HG03439 (cell line): Measurements from ENCODE around the gene RPS8.
"Not testable (repeated sequence)": the region's sequence is repeated elsewhere in the genome, so short reads cannot be mapped to it uniquely, and the experiment has no call there.

Experiments
- ATAC-seq: cut with Tn5 transposase; IDR thresholded peaks from one replicate; pipeline ENCODE4 v1.9.1; 2021; ENCODE audit warnings: mild to moderate bottlenecking, moderate library complexity; ENCODE audit not compliant: unreplicated experiment

Gene RPS8

DNA sequence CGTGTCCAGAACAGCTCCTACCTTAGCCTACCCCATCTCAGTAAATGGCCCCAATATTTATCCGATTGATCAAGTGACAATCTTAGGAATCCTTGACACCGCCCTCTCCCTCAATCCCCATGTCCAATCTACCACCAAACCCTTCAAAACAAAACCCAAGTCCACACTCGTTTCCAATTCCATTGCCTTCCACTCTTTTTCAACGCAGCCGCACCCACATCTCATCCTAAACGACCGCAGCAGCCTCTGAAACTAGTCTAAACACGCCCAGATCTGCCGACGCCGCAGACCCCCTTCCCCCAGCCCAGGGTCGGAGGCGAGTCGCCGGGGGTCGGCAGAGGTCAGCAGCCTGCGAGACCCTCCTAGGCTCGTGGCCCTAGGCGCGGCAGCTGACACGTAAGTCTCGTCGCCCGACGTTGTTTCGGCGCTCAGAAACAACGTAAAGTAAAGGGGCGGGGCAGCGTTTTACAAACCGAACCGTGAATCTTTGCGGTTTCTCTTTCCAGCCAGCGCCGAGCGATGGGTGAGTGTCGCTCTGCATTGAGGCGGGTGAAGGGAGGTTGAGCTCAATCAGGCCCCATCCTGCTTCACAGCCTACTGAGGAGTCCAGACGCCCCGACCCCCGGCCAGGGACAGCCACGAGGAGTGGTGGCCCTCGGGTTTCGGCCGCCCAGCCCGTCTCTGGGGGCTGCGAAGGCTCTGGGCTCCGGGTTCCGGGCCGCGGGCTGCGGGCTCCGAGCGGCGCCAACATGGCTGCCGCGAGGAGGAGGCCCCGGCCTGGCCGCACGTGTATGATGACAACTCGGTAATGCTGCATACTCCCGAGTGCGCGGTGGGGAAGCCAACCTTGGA lies at the start of gene RPS8:
RPS8 (plus strand) TSS at position 463 of the 852 bp plus-strand sequence; CDS start at position 520, 57 bp downstream.
- ATAC-seq: peak; percentile 81

DNA sequence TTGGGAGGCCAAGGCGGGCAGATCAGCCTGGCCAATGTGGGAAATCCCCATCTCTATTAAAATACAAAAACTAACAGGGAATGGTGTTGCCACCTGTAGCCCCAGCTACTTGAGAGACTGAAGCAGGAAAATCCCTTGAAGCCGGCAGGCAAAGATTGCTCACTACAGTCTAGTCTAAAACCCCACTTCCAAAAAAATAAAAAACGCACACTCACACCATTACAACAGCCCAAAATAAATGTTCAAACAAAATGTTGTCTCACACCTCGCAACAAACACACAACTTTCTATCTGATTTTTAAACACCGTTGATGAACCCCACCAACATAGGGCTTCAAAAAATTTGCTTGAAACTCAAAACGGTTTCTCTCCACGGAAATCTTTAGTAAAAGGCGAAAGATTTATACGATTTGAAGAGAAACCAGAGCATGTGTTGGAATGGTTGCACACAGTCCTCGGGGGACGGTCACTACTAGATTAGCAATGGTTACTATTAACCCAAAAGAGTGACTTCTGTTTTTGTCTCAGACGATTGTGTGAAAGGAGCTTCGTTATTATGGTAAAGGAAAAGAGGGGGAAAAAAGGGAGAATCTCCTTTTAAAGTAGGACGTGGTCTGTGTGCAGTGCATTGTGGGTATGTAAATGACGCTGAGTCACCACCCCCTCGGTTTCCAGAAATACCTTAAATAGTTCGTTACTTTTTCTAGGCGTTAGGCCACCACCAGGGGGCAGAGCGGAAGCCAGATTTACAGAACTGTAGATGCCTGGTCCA lies 44.4 kb upstream of the RPS8 start, which contains the start of gene RNU5D-1:
RNU5D-1 (minus strand) TSS at position 430 of the 772 bp plus-strand sequence.
- ATAC-seq: peak; percentile 65

DNA sequence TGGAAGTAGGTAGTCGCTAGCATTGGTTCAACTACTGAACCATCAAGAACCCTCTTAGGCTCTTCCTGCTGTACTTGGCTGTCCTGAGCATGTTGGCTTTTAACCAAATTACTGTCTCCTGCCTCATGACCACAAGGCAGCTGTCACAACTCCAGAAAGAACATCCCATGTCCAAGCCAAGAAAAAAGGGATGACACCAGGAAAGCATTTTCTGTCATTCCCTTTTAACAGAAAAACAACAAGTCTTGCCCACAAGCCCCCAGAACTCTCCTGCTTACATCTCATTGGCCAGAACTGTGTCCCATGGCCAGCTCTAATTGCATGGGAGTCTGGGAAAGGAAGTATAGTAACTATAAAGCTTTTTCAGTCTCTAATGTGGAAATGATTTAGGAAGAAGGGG lies 42.0 kb upstream of the RPS8 start:
- no peak for ATAC-seq

DNA sequence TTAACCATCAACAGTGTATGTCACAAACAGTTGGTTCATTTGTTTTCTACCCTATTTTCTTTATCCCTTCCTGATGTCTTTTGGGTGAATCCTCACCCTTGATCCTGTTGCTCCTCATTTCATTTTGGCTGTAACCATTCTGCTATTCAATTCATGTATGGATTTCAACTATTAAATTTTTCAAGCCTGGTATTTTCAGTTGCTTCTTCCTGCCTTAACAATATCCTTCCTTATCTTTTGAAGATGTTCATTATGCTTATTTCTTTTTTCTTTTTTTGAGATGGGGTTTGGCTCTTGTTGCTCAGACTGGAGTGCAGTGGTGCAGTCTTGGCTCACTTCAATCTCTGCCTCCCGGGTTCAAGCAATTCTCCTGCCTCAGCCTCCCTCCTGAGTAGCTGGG lies 41.6 kb upstream of the RPS8 start:
- no peak for ATAC-seq

DNA sequence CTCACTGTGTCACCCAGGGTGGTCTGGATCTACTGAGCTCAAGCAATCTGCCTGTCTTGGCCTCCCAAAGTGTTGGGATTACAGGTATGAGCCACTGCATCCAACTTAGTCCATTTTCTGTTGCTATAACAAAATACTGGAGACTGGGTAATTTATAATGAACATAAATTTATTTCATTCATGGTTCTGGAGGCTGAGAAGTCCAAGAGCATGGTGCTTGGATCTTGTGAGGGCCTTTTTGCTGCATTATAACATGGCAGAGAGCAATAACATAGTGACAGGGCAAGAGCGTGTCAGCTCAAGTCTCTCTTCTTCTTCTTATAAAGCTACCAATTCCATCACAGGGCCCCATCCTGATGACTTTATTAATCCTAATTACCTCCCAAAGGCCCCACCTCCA lies 39.3 kb upstream of the RPS8 start:
- ATAC-seq: no peak

DNA sequence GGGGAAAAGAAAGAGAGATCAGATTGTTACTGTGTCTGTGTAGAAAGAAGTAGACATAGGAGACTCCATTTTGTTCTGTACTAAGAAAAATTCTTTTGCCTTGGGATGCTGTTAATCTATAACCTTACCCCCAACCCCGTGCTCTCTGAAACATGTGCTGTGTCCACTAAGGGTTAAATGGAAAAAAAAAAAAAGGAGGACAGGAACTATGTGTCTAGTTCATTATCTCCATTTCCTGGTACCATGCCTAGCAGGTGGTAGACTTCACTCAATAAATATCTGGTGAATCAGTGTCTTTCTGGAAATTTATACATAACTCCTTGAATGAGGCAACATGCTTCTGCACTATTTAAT lies 36.4 kb upstream of the RPS8 start:
- ATAC-seq: not testable (repeated sequence)

DNA sequence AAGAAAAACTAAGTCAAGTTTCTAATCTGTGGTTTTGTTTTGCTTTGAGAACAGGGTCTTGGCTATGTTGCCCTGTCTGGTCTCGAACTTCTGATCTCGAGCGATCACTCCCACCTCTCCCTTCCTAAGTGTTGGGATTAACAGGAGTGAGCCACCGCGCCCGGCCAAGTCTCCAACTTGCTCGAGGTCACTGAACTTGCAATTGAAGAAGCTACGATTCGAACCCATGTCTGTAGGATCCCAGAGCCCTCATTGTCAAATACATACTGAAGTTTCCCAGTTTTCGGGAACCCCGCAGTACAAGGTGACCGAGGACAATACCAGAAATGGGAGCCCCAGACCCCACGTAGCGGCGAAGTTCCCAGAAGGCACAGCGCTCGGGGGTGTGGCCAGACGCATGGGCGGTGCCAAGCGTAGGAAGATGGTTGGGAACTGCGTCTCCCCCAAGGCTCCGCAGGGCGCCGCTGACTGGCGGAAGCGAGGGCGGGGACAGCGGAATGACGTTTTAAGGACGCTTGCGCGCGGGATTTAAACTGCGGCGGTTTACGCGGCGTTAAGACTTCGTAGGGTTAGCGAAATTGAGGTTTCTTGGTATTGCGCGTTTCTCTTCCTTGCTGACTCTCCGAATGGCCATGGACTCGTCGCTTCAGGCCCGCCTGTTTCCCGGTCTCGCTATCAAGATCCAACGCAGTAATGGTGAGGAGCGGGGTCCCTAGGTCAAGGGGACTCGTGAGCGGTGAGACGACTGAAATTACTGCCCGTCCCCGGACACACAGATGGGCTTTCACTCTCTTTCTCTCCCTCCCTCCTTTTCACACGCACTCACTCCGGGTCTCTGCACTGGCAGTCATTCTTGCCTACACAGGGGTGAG lies 35.8 kb upstream of the RPS8 start, which contains the start of gene KIF2C:
KIF2C (plus strand) TSS at position 531 of the 872 bp plus-strand sequence; CDS start at position 627, 96 bp downstream.
- ATAC-seq: peak; percentile 94

DNA sequence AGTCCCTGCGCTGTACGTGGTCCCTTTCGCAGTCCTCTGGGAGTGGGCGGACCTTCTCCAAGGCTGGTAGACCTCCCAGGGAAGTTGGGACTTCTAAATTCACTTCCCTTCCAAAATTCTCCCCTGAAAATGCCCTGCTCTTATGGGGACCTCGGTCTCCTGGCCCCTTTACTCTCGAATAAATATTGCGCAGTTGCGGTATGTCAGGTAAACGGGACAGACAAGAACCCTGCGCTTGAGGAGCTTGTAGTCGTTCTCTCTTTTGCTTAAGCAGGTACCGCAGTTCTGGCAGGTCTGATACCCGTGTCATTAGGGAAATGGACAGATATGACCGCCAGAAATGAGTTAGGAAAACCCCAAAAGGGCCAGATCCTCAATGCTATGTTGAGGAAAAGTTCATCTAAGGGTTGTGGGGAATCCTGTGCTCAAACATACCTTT lies 35.1 kb upstream of the RPS8 start:
- ATAC-seq: no peak

DNA sequence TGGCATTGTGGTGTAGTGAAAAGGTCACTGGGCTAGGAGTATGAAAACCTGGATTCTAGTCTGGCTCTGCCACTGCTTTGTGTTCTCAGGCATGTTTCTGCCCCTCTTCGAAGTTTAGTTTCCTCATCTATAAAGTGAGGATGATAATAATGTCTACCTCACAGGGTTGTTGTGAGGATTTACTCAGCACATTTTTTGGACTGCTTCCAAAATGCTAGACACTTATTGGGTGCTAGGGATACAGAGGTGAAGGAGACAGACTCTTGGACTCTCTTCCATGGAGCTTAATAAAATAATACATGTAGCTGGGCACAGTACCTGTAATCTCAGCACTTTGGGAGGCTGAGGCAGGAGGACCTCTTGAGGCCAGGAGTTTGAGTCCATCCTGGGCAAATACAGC lies 32.1 kb upstream of the RPS8 start:
- ATAC-seq: no peak

DNA sequence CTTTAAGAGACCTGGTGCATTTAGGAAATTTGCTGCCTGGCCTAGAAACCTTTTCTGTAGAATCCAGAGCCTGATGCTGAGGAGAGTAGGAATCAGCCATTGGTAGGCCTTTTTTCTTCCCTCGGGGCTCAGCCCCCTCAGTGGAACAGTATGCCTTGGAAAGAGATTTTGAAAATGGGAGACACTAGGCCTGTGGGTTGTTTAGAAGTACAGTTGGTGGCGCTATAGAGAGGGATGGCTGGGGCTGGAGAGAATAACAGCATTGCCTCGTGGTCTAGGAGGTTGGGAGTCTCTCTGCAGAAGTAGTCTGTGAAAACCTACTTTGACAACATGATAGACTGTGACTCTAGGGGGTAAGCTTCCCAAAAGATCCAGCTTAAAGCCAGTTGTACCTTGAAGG lies 27.5 kb upstream of the RPS8 start:
- no peak for ATAC-seq

DNA sequence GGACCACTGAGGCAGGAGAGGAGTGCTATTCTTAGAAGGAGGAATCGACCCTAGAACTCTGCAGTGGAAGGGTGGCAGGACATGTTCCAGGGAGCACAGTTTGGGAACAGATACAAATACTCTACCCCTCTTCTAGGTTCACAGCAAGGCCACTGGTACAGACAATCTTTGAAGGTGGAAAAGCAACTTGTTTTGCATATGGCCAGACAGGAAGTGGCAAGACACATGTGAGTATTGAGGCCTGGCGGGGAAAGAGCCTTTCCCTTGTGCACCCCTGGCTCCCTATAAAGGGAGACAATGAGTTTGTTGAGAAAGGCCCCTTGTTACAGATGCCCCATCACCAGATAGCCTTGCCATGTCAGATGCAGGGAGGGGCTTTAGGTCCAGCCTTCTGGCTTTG lies 17.9 kb upstream of the RPS8 start:
- no peak for ATAC-seq

DNA sequence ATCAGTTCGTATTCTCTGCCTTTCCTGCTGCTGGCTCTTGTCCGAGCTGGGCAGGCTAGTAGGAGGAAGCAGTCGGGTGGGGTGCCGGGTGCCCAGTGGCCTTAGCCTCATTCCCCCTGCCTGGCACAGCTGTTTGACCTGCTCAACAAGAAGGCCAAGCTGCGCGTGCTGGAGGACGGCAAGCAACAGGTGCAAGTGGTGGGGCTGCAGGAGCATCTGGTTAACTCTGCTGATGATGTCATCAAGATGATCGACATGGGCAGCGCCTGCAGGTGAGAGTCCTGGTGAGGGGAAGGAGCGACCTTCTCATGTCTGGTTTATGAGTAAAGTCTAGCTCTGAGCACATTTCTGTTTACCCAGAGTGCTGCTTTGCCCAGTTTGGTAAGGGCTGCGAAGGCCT lies 16.3 kb upstream of the RPS8 start:
- no peak for ATAC-seq

DNA sequence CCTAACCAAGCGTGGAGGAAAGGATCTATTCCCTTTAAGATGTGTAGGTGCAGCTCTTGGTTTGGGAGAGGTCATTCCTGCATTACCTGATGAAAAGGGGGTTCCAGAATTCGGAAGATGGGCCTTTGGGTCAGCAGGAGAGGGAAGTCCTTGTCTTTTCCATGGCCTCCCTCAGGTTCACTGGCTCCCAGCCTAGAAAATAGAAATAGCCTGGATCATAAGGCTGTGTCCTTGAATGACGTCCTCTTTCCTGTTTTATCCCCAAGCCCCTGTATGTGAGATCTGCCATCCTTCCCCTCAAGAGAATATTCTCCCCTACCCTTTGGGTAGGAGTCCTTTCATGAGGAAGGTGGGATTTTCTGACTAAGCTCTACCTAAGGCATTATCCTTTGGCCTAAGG lies 14.5 kb upstream of the RPS8 start:
- no peak for ATAC-seq

DNA sequence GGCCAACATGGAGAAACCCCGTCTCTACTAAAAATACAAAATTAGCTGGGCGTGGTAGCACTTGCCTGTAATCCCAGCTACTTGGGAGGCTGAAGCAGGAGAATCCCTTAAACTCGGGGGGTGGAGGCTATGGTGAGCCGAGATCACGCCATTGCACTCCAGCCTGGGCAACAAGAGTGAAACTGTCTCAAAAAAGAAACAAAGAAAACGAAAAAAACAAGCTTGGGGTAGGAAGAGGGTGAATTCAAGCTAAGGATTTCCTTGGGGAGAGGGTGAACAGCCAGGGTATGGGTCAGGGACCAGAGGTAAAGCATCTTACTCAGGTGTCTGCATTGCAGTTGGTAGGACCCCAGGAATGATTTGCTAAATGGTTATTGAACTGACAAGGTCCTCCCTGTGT lies 8.9 kb upstream of the RPS8 start:
- ATAC-seq: not testable (repeated sequence)

DNA sequence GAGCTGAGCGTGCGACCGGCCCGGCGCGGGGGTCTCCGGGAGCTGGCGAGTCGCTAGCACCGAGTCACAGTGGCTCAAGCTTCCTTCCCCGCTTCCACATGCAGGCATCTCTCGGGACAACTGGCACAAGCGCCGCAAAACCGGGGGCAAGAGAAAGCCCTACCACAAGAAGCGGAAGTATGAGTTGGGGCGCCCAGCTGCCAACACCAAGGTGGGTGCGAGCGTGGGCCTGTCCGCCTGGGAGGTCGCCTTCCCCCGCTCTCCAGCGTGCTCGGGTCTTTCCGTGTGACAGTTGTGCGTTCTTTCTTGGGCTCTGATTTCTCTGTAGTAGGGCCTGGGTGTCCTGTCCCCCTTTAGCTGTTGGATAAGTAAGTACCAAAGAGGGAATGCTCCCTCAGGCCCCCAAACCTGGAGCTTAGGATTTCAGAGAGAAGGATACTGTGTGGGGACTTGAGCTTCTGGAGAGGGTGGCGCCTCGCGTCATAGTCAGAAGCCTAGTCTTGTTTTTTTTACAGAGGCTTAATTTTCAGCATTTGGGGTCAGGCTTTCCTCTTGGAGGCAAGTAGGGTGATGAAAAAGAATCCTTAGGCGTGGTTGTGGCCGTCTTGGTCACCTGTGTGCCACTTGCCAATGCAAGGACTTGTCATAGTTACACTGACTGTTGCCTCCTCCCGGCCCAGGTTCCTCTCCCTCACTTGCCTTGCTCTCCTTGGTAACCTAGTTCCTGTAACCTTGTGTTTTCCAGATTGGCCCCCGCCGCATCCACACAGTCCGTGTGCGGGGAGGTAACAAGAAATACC lies 790 bp downstream of the RPS8 start:
- ATAC-seq: peak; percentile 12

DNA sequence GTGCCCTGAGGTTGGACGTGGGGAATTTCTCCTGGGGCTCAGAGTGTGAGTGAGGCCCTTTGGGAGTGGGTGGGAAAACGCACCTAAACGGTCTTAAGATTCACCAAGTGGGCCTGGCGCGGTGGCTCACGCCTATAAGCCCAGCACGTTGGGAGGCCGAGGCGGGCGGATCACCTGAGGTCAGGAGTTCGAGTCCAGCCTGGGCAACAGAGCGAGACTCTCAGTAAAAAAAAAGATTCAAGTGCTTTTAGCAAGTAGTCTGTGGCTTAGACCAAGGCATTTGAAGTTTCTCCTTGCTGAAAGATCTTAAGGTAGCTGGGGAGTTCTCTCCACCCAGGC lies 1.4 kb downstream of the RPS8 start:
- no peak for ATAC-seq

DNA sequence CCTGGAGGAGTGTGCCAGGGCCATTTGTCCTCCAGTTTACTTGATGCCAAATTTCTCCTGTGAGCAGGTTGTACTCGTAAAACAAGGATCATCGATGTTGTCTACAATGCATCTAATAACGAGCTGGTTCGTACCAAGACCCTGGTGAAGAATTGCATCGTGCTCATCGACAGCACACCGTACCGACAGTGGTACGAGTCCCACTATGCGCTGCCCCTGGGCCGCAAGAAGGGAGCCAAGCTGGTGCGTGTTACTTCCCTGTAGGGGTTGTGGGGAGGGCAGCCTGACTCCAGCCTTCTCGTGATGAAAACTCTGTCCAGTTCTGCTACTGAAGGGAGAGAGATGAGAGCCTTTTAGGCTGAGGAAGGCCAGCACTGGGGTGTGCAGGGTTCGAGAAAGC lies 2.2 kb downstream of the RPS8 start:
- no peak for ATAC-seq

DNA sequence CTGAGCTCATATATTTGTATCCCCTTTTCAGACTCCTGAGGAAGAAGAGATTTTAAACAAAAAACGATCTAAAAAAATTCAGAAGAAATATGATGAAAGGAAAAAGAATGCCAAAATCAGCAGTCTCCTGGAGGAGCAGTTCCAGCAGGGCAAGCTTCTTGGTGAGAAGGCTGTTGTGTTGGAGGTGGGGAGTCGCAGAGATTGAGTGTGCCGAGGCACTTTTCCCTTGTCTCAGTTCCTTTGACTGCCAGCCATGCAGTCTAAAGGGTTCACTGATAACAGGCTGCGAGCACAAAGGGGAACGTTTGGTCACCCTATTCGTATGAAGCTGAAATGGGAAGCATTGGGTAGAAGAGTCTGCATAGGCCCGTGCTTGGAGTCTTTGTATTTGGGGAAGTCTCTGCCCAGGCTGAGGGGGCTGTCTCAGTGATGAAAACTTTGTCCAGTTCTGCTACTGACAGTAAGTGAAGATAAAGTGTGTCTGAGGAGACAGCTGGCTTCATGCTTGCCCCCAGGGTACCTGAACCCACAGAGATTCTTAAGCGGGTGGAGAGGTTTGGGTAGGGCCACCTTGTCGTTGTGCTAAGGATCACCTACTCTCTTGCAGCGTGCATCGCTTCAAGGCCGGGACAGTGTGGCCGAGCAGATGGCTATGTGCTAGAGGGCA lies 2.8 kb downstream of the RPS8 start:
- no peak for ATAC-seq

DNA sequence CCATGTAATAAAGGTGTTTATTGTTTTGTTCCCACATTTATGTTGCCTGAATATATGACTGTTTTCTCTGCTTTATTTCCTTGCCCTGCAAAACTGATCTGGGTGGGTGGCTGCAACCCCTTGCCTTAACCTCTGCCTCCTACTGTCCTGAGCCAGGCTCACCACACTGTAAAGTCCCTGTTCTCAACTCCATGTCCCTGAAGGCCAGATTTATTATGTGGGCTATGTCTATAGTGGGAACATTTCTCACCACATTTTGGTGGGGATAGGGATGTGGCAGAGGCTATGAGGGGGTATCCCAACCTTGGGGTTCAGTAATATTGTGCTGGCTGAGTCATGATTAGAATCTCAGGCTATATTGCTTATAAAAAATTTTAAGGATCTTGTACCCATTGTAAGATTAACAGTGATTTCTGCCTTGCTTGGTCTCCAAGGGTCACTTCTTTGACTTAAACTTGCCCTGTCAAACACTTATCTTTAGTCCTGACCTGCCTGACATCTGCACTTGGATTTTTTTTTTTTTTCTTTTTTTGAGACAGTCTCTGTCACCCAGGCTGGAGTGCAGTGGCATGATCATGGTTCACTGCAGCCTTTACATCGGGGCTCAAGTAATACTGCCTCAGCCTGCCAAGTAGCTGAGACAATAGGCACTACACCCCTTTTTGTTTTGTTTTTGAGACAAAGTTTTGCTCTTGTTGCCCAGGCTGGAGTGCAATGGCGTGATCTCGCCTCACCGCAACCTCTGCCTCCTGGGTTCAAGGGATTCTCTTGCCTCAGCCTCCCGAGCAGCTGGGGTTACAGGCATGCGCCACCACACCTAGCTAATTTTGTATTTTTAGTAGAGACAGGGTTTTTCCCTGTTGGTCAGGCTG lies 3.6 kb downstream of the RPS8 start:
- no peak for ATAC-seq
